Measurements from ENCODE around the gene LKAAEAR1.
A peak's percentile ranks its signal among the peaks of the same experiment; 100 is the strongest.

LKAAEAR1 gene

GRCh38 chr20:64065062-64065973 is 18.9 kb downstream of the LKAAEAR1 start:
- no peaks in the 10 kb centered on the region for H3K36me3 ChIP-seq (ENCODE audit: control insufficient read depth, low read depth, low read length)
- H3K4me1 ChIP-seq (ENCODE audit: control insufficient read depth, low read depth, low read length), result no peaks in the 10 kb centered on the region
- no peak overlapping the region for H3K27ac ChIP-seq (ENCODE audit: low read length)
- no peaks in the 10 kb centered on the region for H3K9me3 ChIP-seq (ENCODE audit: control insufficient read depth, low read depth, low read length)
- H3K4me3 ChIP-seq (ENCODE audit: low read length), result no peak overlapping the region
- no peaks in the 10 kb centered on the region for H3K27me3 ChIP-seq (ENCODE audit: control insufficient read depth, insufficient read depth, low read length)
- no peak overlapping the region for H3K9ac ChIP-seq (ENCODE audit: low read length)

DNA sequence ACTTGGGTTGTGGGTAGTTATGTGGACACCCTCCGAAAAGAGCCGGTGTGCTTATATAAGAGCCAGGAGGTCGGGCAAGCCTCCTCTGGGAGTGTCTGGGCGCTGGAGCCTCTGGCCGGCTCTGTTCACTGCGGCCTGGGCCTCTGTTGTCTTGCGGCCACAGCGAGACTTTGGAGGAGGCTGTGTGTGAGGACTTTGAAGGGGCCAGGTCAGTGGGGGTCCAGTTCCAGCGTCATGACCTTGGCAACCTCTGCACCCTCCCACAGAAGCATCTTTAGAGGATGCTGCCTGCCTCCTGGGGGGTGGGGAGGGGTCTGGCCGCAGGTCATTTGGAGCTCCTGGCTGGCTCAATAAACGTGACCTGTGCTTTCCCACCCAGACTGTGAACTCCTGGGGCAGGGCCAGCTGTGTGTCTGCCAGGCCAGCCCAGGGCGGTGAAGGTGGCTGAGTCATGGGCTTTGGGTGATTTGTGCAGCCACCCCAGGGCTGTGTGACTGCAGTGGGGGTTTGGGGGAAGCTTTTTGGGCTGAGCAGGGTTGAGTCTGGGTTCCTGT is 20.0 kb downstream of the LKAAEAR1 start:
- Histone ChIP-seq H3K9ac (ENCODE audit: low read length) (no peak overlapping the region), H3K27ac (ENCODE audit: low read length) (no peak overlapping the region), H3K4me1 (ENCODE audit: control insufficient read depth, low read depth, low read length) (no peaks in the 10 kb centered on the region), H3K36me3 (ENCODE audit: control insufficient read depth, low read depth, low read length) (no peaks in the 10 kb centered on the region), H3K4me3 (ENCODE audit: low read length) (peak overlapping the region; percentile 73), H3K27me3 (ENCODE audit: control insufficient read depth, insufficient read depth, low read length) (no peaks in the 10 kb centered on the region), H3K9me3 (ENCODE audit: control insufficient read depth, low read depth, low read length) (no peaks in the 10 kb centered on the region)

DNA sequence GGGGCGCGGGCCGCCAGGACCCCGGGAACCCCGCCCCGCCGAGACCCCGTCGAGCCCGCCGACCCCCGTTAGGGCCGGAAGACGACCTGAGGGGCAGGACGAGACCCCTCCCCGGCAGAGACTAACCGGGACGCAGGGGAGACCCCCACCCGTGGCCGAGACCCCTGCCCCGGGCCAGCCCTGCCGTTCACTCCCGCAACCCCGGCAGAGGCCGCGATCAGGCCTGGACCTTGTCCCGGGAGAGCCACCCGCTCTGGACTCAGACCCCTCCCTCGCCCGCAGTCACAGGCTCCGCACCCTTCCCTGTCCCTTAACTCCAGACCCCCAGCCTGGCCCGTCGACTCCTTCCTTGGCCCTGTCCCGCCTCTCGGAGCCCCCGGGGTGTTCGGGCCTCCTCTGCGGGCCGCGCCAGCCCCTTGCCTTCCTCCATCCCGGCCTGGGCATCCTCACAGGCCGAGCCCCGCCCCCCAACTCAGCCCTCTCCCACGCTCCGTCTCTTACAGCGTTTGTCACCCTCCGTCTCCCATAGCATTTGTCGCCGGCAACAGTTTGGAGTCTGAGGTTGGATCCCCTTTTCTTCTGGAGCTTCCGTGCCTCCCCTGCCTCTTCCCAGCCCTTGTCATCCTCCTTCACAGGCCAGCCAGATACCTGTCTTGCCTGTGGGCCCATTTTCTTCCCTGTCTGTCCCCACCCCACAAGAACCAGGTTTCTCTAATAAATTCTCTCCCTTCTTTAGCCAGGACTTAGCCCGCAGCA is 20.6 kb downstream of the LKAAEAR1 start:
- Histone ChIP-seq H3K27ac (ENCODE audit: low read length) (no peak overlapping the region), H3K4me1 (ENCODE audit: control insufficient read depth, low read depth, low read length) (no peaks in the 10 kb centered on the region), H3K36me3 (ENCODE audit: control insufficient read depth, low read depth, low read length) (no peaks in the 10 kb centered on the region), H3K9me3 (ENCODE audit: control insufficient read depth, low read depth, low read length) (no peaks in the 10 kb centered on the region), H3K9ac (ENCODE audit: low read length) (peak overlapping the region; percentile 56), H3K4me3 (ENCODE audit: low read length) (peak overlapping the region; percentile 73), H3K27me3 (ENCODE audit: control insufficient read depth, insufficient read depth, low read length) (no peaks in the 10 kb centered on the region)

- Histone ChIP-seq H3K36me3 (ENCODE audit: control insufficient read depth, low read depth, low read length) (no peaks in the 10 kb centered on the region), H3K4me1 (ENCODE audit: control insufficient read depth, low read depth, low read length) (no peaks in the 10 kb centered on the region), H3K4me3 (ENCODE audit: low read length) (peak within 1 kb of the TSS; percentile 73), H3K9ac (ENCODE audit: low read length) (peak within 1 kb of the TSS; percentile 56), H3K27ac (ENCODE audit: low read length) (no peak within 1 kb of the TSS), H3K9me3 (ENCODE audit: control insufficient read depth, low read depth, low read length) (no peaks in the 10 kb centered on the region), H3K27me3 (ENCODE audit: control insufficient read depth, insufficient read depth, low read length) (no peaks in the 10 kb centered on the region)
Measured at GRCh38 chr20:64062596-64063388, 21.4 kb downstream of the LKAAEAR1 start, which contains the start of gene TCEA2. Gene TCEA2 (plus strand): TSS chr20:64063198. CDS start chr20:64063313, 115 bp downstream.

DNA sequence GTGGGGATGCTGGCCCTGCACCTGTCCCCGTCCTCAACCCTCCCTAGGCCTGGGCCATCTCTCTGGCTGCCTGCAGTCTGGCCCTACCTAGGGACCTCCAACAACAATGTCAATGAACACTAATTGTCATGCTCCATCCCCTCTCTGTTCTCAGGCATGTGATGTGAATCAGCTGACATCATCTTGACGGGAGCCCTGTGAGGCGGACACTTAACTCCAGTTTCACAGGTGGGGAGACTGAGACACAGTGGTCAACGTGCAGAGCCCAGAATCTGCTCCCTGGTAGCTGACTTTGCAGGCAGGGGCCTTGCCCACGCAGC is 22.0 kb downstream of the LKAAEAR1 start:
- Histone ChIP-seq H3K9me3 (ENCODE audit: control insufficient read depth, low read depth, low read length) (no peaks in the 10 kb centered on the region), H3K4me1 (ENCODE audit: control insufficient read depth, low read depth, low read length) (peaks cover 4% of the 10 kb centered on the region), H3K9ac (ENCODE audit: low read length) (no peak overlapping the region), H3K36me3 (ENCODE audit: control insufficient read depth, low read depth, low read length) (no peaks in the 10 kb centered on the region), H3K4me3 (ENCODE audit: low read length) (peak overlapping the region; percentile 73), H3K27me3 (ENCODE audit: control insufficient read depth, insufficient read depth, low read length) (no peaks in the 10 kb centered on the region), H3K27ac (ENCODE audit: low read length) (no peak overlapping the region)

DNA sequence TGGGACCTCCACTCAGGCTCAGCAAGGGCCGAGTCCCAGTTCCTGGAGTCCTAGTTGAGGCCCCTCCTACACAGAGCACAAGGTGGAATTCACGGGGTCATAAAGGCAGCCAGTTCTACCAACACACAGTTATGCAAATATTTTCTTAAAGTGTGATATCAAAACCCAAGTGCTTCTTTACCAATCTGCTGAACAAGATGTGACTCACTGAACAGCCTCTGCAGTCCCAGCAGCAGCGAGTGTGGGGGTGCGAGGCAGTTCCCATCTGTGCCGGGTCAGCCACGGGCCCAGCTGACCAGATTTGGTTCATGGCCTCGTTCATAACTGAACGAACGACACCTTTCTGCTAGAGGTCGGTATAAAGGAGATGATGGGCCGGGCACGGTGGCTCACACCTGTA is 25.7 kb downstream of the LKAAEAR1 start:
- Histone ChIP-seq H3K4me3 (ENCODE audit: low read length) (no peak overlapping the region), H3K36me3 (ENCODE audit: control insufficient read depth, low read depth, low read length) (no peaks in the 10 kb centered on the region), H3K4me1 (ENCODE audit: control insufficient read depth, low read depth, low read length) (peaks cover 4% of the 10 kb centered on the region), H3K9me3 (ENCODE audit: control insufficient read depth, low read depth, low read length) (no peaks in the 10 kb centered on the region), H3K9ac (ENCODE audit: low read length) (no peak overlapping the region), H3K27me3 (ENCODE audit: control insufficient read depth, insufficient read depth, low read length) (no peaks in the 10 kb centered on the region), H3K27ac (ENCODE audit: low read length) (no peak overlapping the region)

- no peak overlapping the region for H3K27ac ChIP-seq (ENCODE audit: low read length)
- no peaks in the 10 kb centered on the region for H3K9me3 ChIP-seq (ENCODE audit: control insufficient read depth, low read depth, low read length)
- no peak overlapping the region for H3K9ac ChIP-seq (ENCODE audit: low read length)
- no peak overlapping the region for H3K4me3 ChIP-seq (ENCODE audit: low read length)
- no peaks in the 10 kb centered on the region for H3K36me3 ChIP-seq (ENCODE audit: control insufficient read depth, low read depth, low read length)
- peaks cover 4% of the 10 kb centered on the region for H3K4me1 ChIP-seq (ENCODE audit: control insufficient read depth, low read depth, low read length)
- no peaks in the 10 kb centered on the region for H3K27me3 ChIP-seq (ENCODE audit: control insufficient read depth, insufficient read depth, low read length)
Measured at GRCh38 chr20:64057628-64058498, 26.3 kb downstream of the LKAAEAR1 start.

GRCh38 chr20:64056889-64057627 is 27.1 kb downstream of the LKAAEAR1 start:
- no peaks in the 10 kb centered on the region for H3K36me3 ChIP-seq (ENCODE audit: control insufficient read depth, low read depth, low read length)
- H3K27ac ChIP-seq (ENCODE audit: low read length), result no peak overlapping the region
- H3K27me3 ChIP-seq (ENCODE audit: control insufficient read depth, insufficient read depth, low read length), result no peaks in the 10 kb centered on the region
- no peak overlapping the region for H3K9ac ChIP-seq (ENCODE audit: low read length)
- H3K9me3 ChIP-seq (ENCODE audit: control insufficient read depth, low read depth, low read length), result no peaks in the 10 kb centered on the region
- no peak overlapping the region for H3K4me3 ChIP-seq (ENCODE audit: low read length)
- peaks cover 4% of the 10 kb centered on the region for H3K4me1 ChIP-seq (ENCODE audit: control insufficient read depth, low read depth, low read length)

DNA sequence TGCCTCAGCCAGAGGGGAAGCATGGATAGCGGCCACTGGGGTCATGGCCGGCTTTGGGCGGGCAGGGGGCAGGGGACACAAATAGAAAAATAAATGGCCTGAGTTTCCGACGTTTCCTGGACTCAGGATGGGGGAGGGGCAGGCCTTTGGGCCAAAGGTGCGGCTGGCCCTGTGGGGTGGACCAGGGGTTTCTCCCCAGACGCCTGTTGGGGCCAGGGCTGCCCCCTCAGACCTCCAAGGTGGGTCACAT is 27.6 kb downstream of the LKAAEAR1 start:
- H3K4me1 ChIP-seq (ENCODE audit: control insufficient read depth, low read depth, low read length), result peaks cover 4% of the 10 kb centered on the region
- no peak overlapping the region for H3K9ac ChIP-seq (ENCODE audit: low read length)

DNA sequence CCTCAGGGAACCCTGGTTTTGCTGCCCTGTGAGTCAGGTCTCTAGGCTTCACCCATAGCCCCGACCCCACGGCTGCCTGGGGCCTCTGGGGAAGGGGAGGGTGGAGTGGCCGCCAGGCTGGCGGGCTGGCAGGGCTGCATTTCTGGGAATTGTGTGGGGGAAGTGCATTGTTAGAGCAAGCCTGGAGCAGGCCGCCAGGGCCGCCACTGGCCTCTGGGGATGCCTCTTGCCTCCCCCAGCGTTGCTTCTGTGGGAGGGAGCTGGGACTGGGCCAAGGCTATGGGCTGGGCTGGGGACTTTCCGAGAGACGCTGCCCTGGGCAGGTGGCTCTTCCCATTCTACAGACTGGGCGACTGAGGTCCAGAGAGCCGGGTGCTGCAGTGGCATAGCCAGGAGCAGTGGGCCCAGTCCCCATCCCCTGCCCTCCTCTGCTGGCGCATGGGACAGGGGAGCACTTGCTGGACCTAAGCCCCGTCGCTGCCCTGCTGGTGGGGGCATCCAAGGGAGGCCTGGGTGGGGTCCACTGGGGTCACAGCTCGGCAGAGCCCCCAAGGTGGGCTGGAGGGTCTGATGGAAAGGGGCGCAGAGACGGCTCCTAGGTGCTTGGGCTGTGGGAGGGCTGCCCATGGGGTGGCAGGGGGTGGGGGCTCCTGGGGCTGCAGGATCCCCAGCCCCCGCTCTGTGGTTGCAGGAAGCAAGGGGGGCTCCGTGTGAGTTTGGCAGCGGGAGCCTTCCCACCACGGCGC is 28.1 kb downstream of the LKAAEAR1 start:
- peaks cover 9% of the 10 kb centered on the region for H3K27me3 ChIP-seq (ENCODE audit: control insufficient read depth, insufficient read depth, low read length)
- H3K9me3 ChIP-seq (ENCODE audit: control insufficient read depth, low read depth, low read length), result no peaks in the 10 kb centered on the region
- peaks cover 4% of the 10 kb centered on the region for H3K4me1 ChIP-seq (ENCODE audit: control insufficient read depth, low read depth, low read length)
- no peaks in the 10 kb centered on the region for H3K36me3 ChIP-seq (ENCODE audit: control insufficient read depth, low read depth, low read length)
- H3K4me3 ChIP-seq (ENCODE audit: low read length), result no peak overlapping the region
- H3K27ac ChIP-seq (ENCODE audit: low read length), result no peak overlapping the region
- no peak overlapping the region for H3K9ac ChIP-seq (ENCODE audit: low read length)

More for the DNA sequence above, 27.6 kb downstream of the LKAAEAR1 start:
- H3K27me3 ChIP-seq (ENCODE audit: control insufficient read depth, insufficient read depth, low read length), result peaks cover 4% of the 10 kb centered on the region
- no peaks in the 10 kb centered on the region for H3K9me3 ChIP-seq (ENCODE audit: control insufficient read depth, low read depth, low read length)
- no peak overlapping the region for H3K4me3 ChIP-seq (ENCODE audit: low read length)
- no peaks in the 10 kb centered on the region for H3K36me3 ChIP-seq (ENCODE audit: control insufficient read depth, low read depth, low read length)
- no peak overlapping the region for H3K27ac ChIP-seq (ENCODE audit: low read length)
